ENCODE results near the gene DDX27.

Gene DDX27

GRCh38 chr20:49203746-49204145 lies 15.5 kb upstream of the DDX27 start:
- DNase-seq: no peak

- DNase-seq: no peak
These were observed 12.1 kb upstream of the DDX27 start for GRCh38 chr20:49207076-49207475.

DNA sequence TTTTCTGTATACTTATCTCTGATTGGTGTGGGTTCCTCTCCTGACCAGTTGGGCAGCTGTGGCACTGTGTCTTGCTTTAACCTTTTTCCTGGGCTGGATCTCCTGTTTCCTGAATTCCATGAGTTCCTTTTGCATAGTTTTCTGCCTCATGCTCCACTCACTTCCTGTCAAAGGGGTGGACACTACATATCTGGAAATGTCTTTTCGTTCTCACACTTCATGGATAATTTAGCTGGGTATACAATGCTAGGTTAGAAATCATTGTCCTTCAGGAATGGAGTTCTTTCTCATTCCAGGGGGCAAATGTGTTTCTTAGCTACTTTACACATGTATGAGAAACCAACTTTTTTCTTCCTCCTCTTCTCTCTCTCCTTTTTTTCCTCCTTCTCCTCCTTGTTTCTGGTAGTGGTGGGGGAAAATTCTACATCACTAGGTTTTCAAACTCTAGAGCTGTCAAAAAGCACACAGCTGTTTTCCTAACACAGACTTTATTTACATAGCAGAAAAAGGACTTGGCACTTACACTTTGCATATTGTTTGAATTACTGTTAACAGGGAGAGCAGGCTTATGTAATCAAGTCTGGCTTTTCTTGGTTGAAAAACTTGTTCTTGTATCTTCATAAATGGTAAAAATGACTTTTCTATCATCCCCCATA lies 9.0 kb upstream of the DDX27 start:
- no peak for DNase-seq

GRCh38 chr20:49210757-49211110 lies 8.5 kb upstream of the DDX27 start:
- DNase-seq: no peak

GRCh38 chr20:49214571-49214970 lies 4.6 kb upstream of the DDX27 start:
- DNase-seq: no peak

DNA sequence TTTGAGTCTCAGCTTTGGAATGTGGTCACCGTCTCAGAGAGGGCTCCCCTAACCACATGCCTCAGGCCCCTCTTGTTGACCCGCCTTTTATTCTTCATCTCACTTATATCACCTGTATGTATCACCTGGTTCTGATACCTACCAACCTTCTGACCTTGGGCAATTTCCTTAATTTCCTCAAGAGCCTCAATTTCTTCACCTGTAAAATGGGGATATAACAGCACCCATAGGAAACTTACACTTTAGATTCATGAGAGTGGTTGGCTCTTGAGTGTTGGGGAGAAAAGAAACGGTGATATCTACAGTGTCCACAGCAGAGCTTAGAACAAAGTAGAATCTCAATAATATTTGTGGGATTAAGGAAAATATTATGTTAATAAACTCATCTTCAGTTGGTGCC lies 4.0 kb upstream of the DDX27 start:
- DNase-seq: no peak

GRCh38 chr20:49216991-49217578 lies 2.1 kb upstream of the DDX27 start:
- peak; percentile 91 for DNase-seq

DNA sequence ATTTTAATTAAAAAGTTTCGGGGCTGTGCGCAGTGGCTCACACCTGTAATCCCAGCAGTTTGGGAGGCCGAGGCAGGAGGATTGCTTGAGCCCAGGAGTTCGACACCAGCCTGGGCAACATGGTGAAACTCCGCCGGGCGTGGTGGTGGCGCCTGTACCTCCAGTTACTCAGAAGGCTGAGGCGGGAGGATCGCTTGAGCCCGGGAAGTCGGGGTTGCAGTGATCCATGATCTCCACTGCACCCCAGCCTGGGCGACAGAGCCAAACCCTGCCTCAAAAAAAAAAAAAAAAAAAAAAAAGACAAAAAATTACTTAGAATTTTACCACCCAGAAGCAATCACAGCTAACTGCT lies 501 bp upstream of the DDX27 start:
- peak; percentile 32 for DNase-seq

DNA sequence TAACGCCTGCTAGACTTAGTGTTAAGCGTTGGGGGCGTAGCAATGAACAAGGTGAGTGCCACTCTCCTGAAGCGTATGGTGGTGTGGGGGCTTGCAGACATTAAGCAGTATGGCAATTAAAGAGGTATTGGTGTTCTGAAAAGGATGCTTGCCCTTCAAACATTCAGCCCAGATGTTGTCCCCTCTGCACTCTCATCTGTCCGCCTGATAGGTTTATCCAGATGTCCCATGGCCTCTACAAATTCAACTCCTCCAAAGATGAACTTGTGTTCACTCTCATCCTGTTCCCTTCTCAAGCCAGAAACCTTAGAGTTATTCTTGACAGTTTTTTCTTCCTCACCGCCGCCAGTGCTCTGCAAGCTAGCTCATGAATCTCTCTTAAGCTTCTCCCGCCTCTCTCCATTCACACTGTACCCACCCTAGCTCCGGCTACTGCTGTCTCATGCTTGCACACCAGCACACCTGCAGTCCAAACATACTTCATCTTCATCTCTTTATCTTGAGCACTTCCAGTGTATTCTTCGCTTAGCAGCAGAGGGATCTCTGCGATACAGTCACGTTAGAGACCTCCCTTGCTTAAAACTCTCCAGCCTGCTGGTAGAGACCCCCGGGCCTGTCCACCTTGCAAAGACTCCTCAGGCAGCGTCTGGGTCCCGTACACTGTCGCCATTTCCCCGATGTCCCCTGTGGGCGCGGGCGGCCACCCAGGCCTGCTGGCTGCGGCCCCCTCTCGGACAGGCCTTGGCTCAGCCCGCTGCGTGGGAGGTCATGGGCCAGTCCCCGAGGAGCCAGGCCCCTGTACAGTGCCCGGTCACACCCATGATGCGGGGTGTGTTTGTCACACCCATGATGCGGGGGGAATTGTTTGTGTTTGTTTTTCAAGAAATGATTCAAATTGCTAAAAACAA lies 962 bp downstream of the DDX27 start:
- no peak for DNase-seq

DNA sequence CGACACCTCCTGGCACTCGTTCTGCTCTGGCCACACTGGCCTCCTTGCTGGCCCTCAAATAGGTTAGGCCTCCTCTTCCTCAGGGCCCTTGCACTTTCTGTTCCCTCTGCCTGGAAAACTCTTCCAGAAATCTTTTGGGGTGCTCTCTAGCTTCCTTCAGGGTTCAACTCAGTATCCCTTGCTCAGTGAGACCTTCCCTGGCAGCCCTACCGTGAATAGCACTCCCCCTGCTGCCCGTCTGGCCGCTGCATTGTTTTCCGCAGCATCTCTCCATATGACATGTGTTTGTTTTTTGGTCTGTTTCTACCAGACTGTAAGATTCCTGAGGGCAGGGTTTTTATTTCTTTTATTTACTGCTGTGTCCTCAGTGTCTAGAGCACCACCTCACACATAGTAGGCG lies 6.7 kb downstream of the DDX27 start:
- no peak for DNase-seq

DNA sequence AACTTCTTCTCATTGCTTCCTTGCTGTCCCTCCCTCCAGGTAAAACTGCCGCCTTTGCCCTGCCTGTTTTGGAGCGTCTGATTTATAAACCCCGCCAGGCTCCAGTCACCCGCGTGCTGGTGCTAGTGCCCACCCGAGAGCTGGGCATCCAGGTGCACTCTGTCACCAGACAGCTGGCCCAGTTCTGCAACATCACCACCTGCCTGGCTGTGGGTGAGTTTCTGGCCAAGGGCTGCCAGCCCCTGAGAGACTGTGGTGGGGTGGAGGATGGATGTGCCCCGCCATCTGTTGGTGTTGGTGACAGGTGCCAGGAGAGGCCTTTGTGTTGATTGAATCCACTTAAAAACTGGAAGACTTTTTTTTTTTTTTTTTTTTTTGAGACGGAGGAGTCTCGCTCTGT lies 9.5 kb downstream of the DDX27 start:
- no peak for DNase-seq

DNA sequence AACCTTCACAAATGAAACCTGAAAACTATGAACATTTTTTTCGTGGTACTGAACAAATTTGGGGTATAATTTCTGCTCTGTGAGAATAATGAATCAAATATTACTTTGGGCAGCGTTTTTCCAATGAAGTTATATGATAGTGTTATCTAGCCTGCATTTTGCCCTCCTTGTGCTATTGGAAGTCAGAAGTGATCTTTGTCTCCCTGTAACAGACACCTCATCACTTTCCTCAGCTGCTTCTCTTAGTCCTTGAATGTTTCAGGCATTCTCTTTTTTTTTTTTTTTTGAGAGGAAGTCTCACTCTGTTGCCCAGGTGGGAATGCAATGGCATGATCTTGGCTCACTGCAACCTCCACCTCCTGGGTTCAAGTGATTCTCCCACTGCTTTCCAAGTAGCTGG lies 10.2 kb downstream of the DDX27 start:
- no peak for DNase-seq

- no peak for DNase-seq
These were observed 10.8 kb downstream of the DDX27 start for GRCh38 chr20:49230021-49230420.

DNA sequence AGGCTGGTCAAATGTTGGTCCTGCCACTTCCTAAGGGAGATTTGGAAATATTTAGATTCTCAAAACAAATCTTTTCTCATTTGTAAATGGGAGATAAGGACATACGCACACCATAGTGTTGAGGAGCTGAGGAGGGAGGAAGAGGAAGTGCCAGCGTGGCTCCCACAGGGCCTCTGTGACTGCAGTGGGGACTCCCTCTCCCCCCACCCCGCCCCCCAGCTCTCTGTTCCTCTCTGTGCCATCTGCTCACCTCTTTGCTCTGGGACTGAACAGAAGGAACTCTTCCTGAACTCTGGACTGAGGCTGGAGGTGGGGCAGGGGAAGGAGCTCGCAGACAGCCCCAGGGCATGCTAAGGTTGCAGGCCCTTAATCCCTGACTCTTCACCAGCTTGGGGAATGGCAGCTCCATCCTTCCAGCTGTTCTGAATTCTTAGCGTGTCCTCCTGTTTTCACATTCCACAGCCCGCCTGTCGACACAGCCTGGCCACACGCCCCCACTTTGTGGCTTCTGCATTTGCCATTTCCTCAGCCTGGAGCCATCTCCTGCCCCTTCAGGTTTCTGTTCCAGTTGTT lies 11.4 kb downstream of the DDX27 start:
- DNase-seq: no peak

GRCh38 chr20:49231471-49231870 lies 12.3 kb downstream of the DDX27 start:
- DNase-seq: no peak

DNA sequence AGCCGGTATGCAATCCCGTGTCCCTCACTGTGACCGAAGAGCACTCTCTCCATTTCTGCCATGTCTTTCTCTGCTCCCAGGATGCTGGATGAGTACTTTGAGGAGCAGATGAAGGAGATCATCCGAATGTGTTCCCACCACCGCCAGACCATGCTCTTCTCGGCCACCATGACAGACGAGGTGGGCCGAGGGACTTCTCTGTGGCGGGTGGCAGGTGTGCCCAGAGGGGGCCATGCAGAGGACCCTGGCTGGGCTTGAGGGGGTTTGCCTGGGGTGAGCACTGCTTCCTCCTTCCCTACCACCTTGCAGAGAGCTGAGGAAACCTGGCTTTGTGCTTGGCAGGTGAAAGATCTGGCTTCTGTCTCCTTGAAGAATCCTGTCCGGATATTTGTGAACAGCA lies 14.0 kb downstream of the DDX27 start:
- DNase-seq: no peak

DNA sequence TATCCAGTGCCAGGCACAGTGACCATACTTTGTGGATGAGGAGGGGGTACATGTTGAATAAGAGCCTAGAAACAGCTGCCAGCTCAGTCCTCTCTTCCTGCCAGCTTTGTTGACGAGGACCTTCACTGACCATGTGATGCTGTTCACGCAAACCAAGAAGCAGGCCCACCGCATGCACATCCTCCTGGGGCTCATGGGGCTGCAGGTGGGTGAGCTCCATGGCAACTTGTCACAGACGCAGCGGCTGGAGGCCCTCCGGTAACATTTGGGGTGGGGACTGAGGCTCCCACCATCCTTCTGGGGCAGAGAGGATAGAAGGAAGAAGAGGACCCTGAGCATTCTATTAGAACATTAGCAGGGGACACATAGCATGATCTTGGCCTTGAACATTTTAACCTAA lies 15.6 kb downstream of the DDX27 start:
- DNase-seq: no peak

DNA sequence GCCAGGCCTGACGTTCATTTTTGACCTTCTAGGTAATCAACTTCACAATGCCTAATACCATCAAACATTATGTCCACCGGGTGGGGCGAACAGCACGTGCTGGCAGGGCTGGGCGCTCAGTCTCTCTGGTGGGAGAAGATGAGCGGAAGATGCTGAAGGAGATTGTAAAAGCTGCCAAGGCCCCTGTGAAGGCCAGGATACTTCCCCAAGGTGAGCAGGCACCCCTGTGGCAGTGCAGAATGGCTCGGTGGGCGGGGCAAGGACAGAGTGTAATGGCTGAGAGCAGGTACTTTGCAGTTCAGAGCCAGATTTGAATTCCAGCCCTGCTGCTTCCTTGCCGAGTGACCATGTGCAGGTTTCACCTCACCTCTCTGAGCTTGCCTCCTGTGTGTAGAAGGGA lies 17.1 kb downstream of the DDX27 start:
- no peak for DNase-seq

- no peak for DNase-seq
These were observed 18.3 kb downstream of the DDX27 start for GRCh38 chr20:49237531-49237930.

GRCh38 chr20:49245921-49246740 lies 26.9 kb downstream of the DDX27 start:
- no peak for DNase-seq

DNA sequence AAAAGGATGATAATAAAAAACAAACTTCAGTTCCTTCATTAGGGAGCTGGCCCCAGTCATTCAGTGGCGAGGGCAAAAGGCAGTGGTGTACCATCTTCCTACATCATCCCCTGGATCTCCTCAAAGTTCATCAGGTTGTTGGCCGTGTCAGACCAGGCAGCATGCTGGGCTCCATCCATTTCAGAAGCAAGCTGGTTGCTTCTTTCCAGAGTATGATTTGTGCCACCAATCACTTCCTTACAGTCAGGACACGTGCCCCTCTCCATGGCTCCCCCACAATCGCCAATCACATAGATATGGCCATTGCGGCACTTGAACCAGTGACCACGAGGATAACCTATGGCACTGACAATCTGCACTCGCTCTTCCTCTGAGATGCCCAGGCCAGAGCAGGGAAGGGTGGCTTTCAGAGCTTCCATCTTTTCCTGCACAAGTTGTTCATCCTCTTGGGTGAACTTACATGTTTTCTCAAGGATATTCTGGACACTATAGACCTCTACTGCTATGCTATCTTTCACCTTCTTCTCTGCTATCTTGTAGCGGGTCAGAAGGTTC lies 28.0 kb downstream of the DDX27 start:
- no peak for DNase-seq

DNA sequence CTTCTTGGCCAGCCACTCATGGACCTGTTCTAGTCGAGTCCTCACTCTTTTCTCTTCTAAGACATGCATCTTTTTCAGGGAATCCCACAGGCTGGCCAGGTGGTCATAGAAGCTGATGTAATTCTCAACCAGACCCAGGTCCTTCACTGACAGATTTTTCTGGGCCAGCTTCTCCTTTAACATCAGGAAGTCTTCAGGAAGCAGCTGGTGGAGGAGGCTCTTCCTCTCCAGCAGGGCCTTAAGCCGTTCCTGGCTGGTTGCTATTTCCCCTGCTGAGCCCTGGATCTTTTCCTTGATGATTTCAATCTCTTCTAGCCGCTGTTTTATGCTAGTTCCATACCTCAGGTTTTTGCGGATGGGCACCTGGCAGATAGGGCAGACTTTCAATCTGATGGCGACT lies 28.6 kb downstream of the DDX27 start:
- no peak for DNase-seq

DNA sequence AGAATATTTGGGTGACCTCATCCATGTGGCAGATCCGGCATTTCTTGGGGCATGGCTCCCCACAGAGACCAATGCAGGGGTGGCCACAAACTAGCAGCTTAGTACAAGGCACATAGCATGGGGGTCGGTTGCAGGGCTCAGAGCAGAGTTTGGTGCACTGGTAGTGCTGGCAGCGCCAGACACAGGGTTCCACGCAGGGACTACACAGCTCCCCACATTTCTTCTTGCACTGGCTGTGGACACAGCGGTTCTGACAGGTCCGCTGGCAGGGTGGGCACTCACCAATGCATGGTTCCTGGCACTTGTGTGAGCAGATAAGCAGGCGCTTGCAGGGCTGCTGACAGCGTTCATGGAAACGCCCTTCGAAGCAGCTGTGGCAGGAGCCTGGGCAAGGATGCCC lies 29.1 kb downstream of the DDX27 start:
- DNase-seq: no peak

Data from activated T-cell treated with anti-CD3 and anti-CD28 coated beads, Interleukin-2, amount 50 U/mL, for 1 hour (primary cell).